SU-DHL-6 (cell line): ENCODE data around the gene CHAT.

ENCODE experiments used
- EZH2phosphoT487 ChIP-seq: fragments of 200-600 bp; sonication (generic), shearing (Covaris generic); conservative IDR thresholded peaks from 2 replicates; pipeline ENCODE4 v1.6.1; 2018; ENCODE audit warnings: mild to moderate bottlenecking, antibody characterized with exemption, low read length, moderate library complexity, mixed read lengths
- TF ChIP-seq, protein P1 (sequence below): fragments of 200-600 bp; sonication (generic); IDR thresholded peaks from one replicate; pipeline ENCODE4 v1.5.1; 2017; ENCODE audit warnings: antibody characterized with exemption, mild to moderate bottlenecking, low read length, moderate library complexity; ENCODE audit not compliant: insufficient read depth, poor library complexity, severe bottlenecking

DNA sequence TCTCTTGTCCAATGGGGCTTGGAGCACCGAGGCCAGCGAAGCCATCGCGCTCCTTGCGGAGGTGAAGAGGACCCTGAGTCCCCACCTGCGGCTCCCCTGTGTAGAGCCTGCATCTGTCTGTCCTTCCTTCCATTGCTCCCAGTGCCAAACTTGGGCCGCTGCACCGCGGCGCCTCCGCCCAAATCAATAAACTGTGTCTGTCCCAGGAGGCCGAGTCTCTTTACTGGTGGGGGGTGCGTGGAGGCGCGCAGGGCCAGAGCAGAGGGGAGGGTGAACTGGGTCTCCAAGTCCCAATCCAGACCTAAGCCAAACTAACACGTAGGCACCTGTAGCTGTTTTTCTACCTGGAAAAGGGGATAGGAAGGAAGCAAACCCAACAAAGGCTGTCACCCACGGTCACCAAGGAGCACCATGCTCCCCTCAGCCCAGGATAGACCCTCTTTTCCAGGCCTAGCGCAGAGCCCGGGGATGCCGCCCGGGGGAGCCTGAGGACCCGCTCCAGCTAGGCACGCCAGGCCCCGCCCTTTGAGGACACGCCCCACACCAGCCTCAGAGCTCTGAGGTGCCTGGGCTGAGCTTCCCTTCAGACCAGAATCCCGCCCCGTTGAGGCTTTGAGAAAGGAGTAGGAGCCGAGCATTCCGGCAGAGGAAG, 1.2 kb upstream of the CHAT start:
- TF ChIP-seq, protein P1, sequence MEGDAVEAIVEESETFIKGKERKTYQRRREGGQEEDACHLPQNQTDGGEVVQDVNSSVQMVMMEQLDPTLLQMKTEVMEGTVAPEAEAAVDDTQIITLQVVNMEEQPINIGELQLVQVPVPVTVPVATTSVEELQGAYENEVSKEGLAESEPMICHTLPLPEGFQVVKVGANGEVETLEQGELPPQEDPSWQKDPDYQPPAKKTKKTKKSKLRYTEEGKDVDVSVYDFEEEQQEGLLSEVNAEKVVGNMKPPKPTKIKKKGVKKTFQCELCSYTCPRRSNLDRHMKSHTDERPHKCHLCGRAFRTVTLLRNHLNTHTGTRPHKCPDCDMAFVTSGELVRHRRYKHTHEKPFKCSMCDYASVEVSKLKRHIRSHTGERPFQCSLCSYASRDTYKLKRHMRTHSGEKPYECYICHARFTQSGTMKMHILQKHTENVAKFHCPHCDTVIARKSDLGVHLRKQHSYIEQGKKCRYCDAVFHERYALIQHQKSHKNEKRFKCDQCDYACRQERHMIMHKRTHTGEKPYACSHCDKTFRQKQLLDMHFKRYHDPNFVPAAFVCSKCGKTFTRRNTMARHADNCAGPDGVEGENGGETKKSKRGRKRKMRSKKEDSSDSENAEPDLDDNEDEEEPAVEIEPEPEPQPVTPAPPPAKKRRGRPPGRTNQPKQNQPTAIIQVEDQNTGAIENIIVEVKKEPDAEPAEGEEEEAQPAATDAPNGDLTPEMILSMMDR = no peak
- no peak for TF ChIP-seq EZH2phosphoT487
